Fibroblast of upper back skin (primary cell): Measurements from ENCODE around the gene PRSS22.
A peak's percentile ranks its signal among the peaks of the same experiment; 100 is the strongest.

ENCODE experiments used
- DNase-seq: peaks from one replicate; pipeline ENCODE4 v3.0.0-alpha.2; 2013

PRSS22 gene

DNA sequence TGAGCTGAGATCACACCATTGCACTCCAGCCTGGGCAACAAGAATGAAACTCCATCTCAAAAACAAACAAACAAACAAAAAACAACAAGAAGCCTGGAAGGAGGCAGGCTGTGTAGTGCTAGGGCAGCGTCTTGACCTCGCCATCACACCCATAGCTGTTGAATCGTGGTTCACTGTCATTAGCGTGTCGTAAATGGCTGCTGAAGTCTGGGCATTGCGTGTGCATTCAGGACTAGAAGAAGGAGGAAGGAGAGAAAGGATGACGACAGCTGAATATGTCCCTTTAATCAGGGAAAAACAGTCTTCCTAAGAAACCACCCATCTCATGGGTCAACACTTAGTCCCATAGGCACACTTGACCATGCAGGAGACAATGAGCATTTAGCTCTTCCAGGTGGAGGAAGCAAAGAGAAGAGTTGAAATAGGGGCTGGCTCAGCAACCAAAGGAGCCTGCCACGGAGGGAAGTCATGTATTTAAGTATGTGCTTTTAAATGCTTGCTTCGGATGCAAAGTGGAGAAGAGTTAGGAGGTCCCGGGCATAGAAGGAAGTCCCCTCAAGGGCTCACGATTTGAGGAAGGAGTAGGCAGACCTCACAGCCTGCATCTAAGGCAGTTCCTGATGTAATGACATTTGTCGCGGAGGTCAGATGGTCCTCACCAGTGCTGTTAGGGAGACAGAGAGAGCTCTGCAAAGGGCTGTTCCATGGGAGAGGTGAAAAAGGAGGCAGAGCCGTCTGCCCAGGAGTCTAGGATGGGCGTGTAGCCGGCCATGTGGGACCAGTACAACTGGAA lies 8.8 kb downstream of the PRSS22 start:
- no peak for DNase-seq

DNA sequence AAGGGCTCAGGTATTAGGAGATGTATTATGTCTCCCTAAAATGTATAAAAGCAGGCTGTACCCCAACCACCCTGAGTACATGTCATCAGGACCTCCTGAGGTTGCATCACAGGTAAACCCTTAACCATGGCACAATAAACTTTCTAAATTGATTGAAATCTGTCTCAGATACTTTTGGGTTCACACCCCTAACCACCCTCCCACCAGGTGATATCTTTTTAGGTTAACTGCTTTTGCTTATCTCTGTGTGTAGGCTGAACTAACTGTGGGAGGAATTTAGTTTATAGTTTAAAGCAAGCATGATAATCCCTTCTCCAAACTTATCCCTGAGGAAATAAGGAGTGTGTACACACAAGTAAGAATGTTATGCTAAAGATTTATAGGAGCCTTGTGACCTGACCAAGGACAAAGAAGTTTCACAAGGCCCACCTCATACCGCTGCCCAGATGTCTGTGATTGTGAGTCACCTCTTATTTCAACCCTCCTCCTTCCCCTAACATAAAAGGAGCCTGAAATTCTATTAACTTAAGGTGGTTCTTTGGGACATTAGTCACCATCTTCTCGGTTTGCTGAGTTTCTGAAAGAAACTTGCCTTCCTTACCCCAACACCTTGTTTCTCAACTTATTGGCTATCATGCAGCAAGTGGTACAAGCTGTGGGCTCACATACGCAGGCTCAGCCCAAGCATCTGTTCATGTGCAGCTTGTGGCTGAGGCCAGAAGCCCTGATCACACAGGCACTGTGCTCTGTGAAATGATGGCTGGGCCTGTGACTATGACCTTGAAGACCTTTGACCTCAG lies 11.3 kb downstream of the PRSS22 start:
- DNase-seq, result peak; percentile 66

DNA sequence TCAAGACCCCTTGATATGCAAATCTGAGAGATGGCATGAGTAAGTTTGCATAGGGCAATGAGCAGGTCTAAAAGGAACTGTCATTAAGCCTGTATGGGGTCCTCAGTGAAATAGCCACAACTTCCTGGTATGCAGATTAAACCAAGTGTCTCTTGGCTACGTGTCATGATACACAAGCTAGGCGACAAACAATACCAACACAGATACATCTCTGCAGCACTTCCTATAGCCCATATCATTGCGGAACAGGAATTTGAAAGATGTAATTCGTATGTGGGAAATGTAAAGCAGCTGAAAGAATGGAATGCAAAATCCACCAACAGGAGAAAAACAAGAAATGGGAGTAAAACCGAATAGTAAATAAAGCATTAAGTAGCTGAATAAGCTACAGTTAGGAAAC lies 12.9 kb downstream of the PRSS22 start:
- no peak for DNase-seq

DNA sequence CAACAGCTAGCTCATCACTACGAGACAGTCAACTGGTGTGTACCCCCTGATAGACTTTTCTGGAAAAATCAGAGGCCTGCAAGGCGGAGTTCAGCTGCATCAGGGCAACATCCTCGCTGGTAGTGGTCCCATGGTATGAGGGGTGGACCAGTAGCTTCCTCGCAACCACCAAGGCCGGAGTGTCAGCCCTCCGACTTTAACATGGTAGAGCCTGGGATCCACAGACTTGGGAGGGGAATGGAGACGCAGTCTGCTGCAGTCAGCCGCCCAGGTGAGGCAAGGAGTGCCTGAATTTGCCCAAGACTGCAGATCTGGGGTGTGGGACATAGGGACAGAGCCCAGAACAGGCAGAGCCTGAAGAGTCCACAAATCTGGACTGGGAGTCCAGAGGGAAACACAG lies 14.4 kb downstream of the PRSS22 start:
- DNase-seq, result no peak

DNA sequence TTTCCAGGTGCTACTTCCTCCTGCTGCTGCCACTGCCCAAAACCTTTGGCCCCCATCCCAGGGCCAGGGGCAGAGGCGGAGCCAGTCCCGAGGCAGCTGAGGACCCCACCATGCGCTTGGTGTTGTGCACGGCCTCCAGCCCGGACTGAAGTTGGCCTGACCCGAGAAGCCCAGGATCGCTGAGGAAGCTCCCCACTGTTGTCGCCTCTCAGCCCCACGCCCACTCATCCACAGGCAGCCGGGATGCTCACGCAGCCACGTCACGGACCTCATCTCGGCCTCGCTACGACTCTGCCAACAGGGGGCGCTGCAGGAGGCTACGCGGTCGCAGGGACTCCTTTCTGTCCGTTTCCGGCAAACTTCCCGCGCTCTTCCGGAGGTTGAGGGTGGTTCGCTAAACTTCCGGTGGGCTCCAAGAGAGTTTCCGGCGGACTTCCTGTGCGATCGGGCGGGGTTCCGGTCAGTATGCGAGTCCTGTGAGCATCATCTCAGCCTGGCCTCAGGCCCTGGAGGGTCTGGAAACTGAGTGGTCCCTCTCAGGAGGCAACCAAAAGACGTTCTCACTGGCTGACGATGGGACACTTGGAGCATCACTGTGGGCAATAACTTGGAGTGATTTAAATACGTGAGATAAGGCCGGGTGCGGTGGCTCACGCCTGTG lies 15.5 kb downstream of the PRSS22 start:
- peak; percentile 45 for DNase-seq

DNA sequence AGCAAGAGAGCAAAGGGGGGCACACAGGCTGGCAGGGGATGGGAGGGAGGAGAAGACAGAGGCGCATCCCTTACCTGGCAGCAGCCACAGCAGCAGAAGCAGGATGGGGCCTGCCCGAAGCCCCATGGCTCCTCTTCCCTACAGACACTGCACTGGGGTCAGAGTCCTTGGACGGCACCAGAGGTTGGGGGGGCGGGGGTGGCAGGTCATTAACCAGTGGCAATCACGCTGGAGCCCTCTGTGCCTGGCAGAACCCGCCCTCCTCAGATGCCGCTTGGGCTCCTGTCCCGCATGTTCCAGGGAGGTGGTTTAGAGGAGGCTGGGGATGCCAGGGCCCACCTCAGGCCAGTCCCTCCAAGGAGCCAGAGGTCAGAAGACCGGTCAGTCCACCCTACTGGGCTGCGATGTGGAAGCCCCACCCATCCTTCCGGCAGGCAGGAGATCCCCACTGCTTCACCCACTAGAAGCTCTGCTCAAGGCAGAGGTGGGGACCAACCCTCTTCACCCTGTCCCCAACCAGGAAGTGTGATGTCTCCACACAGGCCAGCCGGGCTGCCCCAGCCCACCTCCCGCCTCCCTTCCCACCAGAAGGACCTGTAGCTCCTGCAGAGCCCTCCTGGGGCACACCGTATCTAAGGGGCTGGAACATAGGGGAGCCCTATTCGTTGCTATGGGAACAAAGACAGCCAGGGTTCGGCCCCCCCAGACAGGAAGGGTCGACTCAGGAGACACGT lies 16.2 kb downstream of the PRSS22 start:
- DNase-seq, result no peak

DNA sequence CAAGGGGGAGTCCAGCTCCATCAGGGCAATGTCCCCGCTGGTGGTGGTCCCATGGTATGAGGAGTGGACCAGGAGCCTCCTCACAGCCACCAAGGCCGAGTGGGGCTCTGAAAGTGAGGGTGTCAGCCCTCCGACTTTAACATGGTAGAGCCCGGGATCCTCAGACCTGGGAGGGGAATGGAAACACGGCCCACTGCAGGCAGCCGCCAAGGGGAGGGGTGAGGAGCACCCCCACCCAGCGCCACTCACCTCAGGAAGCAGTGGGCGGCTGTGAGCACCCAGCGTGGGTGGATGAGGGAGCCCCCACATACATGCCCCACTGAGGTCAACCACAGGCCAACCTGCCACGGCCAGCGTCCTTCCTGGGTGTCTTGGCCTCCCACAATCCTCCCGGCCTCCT lies 17.1 kb downstream of the PRSS22 start:
- DNase-seq, result no peak

DNA sequence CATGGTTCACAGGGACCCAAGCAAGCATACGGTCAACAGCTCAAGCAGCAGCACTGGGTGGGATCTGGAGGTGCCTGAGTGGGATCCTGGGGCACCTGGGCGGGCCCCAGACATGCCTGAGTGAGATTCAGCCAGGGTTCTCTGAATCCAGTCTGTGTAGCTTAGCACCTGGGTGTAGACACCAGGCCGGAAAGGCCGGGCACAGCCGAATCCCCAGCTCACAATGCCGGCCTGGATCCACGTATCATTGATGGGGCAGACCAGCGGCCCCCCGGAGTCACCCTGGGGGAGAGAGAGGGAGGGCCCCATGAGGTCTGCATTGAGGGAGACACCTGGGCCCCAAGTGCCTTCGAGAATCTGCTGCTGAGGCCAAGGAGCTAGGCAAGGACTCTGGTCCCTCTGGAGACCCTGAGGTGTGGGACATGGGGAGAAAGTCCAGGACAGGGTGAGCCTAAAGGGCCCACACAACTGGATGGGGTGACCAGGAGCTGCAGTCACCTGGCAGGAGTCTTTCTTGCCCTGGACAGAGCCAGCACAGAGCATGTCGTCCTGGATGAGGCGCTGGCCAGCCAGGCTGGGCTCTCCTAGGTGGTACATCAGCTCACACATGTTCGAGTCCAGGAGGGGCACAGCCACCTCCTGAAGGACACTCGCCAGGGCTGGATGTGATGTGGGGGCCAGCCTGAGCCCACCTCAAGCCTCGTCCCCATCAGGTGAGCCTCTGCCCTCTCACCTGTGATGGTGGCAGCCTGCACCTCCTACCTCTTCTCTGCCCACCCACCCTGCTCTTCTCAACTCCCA lies 18.1 kb downstream of the PRSS22 start:
- DNase-seq, result no peak

DNA sequence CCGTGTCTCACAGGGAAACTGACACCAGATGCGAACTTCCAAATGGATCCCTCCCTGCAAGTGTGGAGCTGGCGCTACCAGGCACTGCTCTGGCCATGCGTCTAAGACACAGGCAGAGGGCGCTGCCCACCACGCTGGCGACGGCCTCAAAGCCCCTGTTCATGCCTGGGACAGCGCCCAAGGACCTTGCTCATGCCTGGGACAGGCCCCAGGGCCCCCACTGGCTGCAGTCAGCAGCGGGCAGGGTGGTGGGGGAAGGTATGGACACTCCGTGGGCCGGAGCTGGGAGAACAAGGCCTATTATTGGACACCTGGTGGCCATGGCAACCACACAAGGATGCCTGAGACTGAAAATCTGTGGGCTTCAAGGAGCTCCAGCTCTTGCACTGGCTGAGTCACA lies 19.0 kb downstream of the PRSS22 start:
- peak; percentile 82 for DNase-seq

DNA sequence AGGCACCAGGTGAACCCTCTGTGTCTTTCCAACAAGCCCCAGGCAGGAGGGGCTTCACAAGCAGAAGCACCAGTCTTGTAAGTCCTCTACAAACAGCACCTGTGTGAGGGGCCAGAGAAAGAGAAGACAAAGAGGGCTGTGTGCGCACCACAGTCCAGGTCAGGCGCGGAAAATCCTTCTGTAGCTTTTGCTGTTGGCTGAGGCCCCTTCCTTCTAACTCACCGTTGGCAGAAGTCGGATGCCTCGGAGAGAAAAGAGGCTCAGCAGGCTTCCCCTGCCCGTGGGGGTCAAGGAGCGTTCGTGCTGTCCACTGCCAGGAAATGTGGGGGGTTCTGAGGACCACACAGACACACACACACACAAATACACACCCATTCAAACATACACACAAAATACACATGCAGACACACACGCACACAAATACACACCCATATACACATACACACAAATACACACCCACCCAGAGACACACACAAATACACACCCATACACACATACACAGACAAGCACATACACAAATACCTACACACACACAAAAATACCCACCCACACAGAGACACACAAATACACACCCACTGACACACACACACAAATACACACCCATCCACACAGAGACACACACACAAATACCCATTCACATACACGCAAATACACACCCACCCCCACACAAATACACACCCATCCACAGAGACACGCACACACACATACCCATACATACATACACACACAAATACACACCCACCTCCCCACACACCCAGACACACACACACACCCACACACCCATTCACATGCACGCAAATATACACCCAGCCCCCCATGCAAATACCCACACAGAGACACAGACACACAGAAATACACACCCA lies 21.1 kb downstream of the PRSS22 start:
- DNase-seq, result peak; percentile 13

DNA sequence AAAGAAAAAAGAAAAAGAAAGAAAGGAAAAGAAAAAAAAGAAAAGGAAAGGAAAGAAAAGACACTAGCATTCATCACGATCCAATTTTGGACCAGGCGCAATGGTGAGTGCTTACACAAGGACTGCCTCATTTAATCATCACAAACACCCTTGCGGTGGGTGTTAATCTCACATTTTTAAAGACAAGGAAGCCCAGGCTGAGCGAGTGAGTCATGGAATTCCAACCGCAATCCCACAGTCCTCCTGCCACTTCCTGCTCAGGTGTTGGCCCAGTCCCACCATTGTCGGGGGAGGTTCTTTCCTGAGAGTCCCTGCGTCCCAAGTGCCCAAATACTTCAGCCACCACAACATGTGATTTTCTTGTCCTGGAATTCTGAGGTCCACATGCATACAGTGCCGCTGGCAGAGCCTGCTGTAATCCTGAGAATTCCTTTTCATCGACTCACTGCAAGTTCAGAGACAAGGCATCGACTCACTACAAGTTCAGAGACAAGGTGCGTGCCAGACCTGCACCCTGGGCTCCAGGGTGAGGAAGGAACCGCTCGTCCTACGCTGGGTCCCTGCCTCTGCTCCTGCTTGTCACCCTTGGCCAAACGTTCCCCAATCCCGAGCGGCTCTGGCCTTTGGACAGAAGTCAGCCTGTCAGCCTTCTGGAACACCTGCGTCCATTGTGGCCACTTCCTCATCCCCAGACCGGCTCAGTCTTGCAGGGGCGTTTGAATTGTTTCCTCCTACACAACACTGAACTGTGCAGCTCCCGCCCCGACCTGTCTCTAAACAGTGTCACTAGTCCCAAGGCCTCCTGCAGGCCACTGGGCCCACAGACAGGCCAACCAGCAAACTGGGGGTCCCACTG lies 22.1 kb downstream of the PRSS22 start:
- peak; percentile 100 for DNase-seq

DNA sequence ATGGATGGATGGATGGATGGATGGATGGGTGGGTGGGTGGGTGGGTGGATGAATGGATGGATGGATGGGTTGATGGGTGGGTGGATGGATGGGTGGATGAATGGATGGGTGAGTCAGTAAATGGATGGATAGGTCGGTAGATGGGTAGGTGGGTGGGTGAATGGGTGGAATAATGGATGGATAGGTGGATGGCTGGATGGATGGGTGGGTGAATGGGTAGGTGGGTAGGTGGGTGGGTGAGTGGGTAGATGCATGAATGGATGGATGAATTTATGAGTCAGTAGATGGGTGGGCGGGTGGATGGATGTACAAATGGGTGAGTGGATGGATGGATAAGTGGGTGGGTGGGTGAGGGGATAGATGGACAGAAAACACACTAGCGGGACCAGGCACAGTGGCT lies 23.0 kb downstream of the PRSS22 start:
- DNase-seq, result no peak

DNA sequence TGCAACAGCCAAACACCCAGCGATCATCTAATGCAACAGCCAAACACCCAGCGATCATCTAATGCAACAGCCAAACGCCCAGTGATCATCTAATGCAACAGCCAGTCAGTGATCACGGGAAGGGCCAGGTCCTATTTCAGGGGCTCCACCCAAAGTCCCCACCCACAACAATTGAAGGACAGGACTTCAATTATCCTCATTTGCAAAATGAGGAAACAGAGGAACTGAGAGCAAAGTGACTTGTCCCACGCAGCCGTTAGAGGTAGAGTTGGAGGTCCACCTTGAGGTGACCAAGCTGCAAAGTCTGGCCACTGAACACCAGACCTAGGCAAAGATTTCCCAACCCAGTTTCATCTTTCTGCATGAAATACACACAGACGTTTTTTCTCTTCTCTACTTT lies 24.2 kb downstream of the PRSS22 start:
- DNase-seq, result no peak

DNA sequence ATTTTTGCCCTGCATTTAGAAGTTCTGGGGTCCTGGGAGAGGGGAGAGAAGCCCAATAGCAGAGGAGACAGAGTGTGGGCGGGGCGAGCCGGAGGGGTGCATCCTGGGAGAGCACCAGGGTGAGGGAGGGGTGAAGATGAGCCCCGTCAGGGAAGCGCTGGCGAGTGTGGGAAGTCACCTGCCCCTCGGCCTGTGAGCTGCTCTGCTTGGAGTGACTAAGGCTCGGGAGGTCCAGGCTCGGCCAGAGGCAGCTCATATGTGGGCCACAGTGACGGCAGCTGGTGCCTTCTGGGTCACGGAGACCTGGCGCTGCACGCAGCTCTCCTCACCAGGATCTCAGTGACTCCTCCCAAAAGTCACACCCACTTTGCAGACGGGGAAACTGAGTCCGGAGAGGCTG lies 26.8 kb downstream of the PRSS22 start:
- DNase-seq, result no peak

DNA sequence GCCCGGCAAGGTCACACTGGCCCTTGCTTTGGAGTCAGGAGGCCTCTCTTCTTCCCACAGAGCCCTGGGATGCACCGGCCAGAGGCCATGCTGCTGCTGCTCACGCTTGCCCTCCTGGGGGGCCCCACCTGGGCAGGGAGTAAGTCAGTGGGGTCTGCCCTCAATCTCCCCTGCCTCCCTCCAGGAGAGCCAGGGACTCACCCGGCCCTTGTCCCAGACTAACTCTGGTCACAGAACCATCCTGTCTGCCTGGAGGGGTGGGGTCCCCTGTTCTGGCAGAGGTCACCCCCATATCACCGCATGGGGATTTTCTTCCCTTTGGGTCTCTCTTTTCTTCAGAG lies 27.6 kb downstream of the PRSS22 start:
- no peak for DNase-seq

DNA sequence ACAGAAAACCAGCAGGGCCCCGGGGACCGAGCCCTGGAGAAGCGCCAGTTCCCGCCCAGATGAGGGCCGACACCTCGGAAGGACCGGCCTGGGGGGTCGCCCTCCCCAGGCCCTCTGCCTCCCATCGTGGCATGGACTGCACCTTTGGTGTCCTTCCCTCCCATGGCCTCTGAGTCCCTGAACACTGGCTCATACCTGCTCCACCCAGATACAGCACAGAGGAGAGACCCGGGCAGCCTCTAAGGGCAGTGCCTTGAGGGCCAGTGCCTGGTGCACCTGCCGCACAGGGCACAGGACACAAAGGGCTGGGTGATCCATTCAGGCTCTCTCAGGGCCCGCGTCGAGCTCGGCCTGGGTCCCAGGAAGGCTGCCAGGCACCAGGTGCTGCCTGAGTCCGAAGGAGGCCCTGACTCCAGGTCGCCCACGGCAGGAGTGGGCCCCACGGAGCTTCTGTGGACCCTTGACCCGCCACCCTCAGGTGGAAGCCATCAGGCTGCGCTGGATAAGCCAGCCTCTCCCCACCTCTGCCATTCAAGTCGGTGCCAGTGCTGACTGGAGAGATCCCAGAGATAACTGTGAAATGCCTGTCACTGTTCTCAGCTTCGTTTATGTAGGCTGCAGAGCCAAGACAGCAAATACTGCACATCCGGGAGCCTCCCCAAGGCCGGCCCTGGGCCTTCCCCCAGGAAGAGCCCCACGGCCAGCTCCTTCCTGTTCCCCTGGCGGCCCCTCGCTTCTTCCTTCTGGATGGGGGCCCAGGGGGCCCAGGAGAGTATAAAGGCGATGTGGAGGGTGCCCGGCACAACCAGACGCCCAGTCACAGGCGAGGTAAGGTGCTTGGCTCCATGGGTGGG lies 28.2 kb downstream of the PRSS22 start, which contains the start of gene ZG16B:
Gene ZG16B (plus strand): TSS at position 803 of the 854 bp plus-strand sequence. CDS start 139 bp downstream, outside the sequence.
- DNase-seq, result no peak

DNA sequence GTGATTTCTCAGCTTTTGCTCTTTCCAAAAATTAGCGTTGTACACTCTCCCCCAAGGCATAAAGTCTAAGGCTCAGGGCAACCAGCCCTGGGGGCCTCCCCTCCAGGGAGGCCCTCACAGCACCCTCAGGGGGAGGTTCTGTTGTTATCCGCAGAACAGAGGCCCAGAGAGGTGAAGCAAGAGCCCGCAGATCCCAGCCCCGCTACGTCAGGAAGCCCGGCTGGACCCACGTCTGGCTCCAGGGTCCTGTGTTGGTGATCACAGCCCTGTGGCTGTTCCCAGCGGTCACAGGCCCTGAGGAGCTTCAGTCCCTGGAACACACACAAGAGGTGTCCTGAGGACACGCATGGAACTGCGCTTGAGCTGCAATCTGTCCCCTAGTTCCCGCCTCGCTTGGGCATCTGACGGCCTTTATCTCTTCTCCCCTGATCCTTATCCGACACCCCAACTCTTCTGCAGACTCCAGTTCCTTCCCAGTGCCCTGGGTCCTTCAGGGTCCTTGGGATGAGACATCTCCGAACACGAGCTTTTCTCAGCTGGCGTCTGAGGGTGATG lies 29.0 kb downstream of the PRSS22 start:
- no peak for DNase-seq

DNA sequence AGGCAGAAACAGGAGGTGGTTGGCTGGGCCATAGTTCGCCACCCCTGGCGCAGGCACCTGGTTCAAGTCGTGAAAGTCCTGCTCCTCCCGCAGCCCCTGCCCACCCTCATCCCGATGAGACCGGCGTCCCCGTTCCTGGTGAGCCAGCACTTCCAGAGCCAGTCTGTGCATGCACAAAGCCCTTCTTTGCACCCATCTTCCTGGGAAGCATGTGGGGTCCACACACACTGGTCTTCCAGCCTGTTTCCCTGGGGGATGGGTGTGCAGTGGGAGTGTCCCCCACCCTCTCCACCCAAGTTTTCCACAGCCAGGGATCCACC lies 29.5 kb downstream of the PRSS22 start:
- DNase-seq, result no peak
